ENCODE results near the gene PSMD4.

PSMD4 gene

DNA sequence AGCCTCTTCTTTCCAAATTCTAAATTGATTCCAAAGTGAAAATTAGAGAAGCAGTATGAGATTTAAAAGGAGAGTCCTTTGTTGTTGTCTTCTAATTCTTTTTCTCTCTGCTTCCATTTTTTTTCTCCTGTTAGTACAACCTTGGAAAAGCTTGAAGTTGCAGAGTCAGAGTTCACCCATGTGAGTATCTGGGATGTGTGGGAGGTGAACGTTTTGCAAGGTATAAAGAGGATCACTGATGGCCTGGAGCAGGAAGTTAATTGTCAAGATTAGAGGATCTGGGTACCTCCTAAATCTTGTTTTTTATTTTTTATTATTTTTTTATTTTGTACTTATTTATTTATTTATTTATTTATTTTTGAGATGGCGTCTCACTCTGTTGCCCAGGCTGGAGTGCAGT lies 7.7 kb upstream of the PSMD4 start:
- TF ChIP-seq, protein P1, sequence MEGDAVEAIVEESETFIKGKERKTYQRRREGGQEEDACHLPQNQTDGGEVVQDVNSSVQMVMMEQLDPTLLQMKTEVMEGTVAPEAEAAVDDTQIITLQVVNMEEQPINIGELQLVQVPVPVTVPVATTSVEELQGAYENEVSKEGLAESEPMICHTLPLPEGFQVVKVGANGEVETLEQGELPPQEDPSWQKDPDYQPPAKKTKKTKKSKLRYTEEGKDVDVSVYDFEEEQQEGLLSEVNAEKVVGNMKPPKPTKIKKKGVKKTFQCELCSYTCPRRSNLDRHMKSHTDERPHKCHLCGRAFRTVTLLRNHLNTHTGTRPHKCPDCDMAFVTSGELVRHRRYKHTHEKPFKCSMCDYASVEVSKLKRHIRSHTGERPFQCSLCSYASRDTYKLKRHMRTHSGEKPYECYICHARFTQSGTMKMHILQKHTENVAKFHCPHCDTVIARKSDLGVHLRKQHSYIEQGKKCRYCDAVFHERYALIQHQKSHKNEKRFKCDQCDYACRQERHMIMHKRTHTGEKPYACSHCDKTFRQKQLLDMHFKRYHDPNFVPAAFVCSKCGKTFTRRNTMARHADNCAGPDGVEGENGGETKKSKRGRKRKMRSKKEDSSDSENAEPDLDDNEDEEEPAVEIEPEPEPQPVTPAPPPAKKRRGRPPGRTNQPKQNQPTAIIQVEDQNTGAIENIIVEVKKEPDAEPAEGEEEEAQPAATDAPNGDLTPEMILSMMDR (IDR thresholded peaks at IDR 0.05; ENCODE audit: low read depth, low read length, missing control alignments): no peak
- H3K36me3 ChIP-seq (replicated peaks): peaks cover 77% of the 10 kb centered on the region
- H3K4me3 ChIP-seq (ENCODE audit: low read depth, low read length): no peak overlapping the region
- in situ Hi-C loops (cut with HindIII; ENCODE audit: low pct_ligation_motif_present, low sequenced_read_pairs): no loop called here
- no peak for DNase-seq
- no peaks in the 10 kb centered on the region for H3K27me3 ChIP-seq (replicated peaks)
- no peak overlapping the region for H3K27ac ChIP-seq

DNA sequence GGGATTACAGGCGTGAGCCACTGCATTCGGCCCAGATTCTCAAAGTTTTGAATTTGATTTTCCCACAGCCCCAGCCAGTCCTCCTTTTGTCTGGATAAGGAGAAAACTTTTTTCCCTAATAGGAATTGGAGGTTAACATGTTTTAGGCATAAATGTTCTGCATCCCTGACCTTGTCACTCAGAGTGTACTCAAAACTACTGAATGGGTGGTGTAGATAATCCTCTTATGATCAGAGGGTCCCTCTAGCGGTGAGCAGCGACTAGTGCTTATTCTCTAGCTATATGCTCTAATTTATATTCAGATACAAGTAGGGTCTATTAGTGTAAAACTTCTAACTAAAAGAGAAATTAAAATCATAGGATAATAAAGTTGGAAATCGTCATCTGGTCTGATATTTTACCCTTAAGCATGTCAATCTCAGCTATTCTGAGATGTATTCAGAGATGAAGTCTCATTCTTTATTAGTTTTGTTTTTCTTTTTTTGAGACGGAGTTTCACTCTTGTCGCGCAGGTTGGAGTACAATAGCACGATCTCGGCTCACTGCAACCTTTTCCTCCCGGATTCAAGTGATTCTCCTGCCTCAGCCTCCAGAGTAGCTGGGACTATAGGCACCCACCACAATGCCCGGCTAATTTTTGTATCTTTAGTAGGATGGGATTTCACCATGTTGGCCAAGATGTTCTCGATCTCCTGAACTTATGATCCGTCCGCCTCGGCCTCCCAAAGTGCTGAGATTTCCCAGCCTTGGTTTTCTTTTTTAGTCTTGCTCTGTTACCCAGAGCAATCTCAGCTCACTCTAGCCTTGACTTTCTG lies 2.7 kb upstream of the PSMD4 start:
- in situ Hi-C loops (cut with HindIII; ENCODE audit: low pct_ligation_motif_present, low sequenced_read_pairs): no loop called here
- Histone ChIP-seq H3K27me3 (replicated peaks) (no peaks in the 10 kb centered on the region), H3K4me3 (ENCODE audit: low read depth, low read length) (no peak overlapping the region), H3K36me3 (replicated peaks) (peaks cover 32% of the 10 kb centered on the region), H3K27ac (no peak overlapping the region)
- peak; percentile 83 for DNase-seq
- TF ChIP-seq, protein P1 (IDR thresholded peaks at IDR 0.05; ENCODE audit: low read depth, low read length, missing control alignments): peak; percentile 87

DNA sequence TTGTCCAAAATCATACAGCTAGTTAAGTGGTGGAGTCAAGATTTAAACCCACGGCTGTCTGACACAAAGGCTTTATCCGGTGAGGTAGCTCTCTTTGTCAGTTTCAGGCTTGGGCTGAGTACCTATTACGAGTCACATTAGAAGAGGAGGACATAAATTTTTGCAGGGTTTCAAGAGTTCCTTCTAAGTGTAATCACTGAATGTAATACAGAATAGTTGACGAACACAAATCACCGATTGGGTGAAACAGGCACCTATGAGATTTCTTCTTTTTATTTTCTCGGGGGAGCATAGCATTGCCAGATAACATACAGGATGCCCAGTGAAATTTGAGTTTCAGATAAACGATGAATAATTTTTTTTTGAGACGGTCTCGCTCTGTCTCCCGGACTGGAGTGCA lies 847 bp downstream of the PSMD4 start:
- peak overlapping the region; percentile 96 for H3K27ac ChIP-seq
- peaks cover 5% of the 10 kb centered on the region for H3K36me3 ChIP-seq (replicated peaks)
- TF ChIP-seq, protein P1 (IDR thresholded peaks at IDR 0.05; ENCODE audit: low read depth, low read length, missing control alignments): no peak
- H3K4me3 ChIP-seq (ENCODE audit: low read depth, low read length): peak overlapping the region; percentile 71
- in situ Hi-C loops (cut with HindIII; ENCODE audit: low pct_ligation_motif_present, low sequenced_read_pairs): no loop called here
- DNase-seq: peak; percentile 7
- no peaks in the 10 kb centered on the region for H3K27me3 ChIP-seq (replicated peaks)

DNA sequence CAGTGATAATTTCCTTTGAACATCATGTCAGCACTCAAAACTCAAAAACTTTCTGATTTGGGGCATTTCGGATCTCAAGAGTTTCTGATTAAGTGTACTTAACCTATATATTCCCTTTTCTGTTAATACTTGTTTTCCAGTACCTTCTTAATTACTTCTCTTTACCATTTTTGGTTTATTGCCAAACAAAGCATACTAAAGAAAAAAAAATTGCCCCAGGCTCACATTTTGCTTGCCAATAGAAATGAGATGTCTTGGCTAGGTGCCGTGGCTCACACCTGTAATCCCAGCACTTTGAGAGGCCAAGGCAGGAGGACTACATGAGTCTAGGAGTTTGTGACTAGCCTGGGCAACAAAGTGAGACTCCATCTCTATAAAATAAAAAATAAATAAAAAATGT lies 4.8 kb downstream of the PSMD4 start:
- in situ Hi-C loops (cut with HindIII; ENCODE audit: low pct_ligation_motif_present, low sequenced_read_pairs): no loop called here
- H3K27ac ChIP-seq: no peak overlapping the region
- TF ChIP-seq, protein P1 (IDR thresholded peaks at IDR 0.05; ENCODE audit: low read depth, low read length, missing control alignments): no peak
- H3K27me3 ChIP-seq (replicated peaks): no peaks in the 10 kb centered on the region
- no peak for DNase-seq
- peaks cover 16% of the 10 kb centered on the region for H3K36me3 ChIP-seq (replicated peaks)
- no peak overlapping the region for H3K4me3 ChIP-seq (ENCODE audit: low read depth, low read length)

DNA sequence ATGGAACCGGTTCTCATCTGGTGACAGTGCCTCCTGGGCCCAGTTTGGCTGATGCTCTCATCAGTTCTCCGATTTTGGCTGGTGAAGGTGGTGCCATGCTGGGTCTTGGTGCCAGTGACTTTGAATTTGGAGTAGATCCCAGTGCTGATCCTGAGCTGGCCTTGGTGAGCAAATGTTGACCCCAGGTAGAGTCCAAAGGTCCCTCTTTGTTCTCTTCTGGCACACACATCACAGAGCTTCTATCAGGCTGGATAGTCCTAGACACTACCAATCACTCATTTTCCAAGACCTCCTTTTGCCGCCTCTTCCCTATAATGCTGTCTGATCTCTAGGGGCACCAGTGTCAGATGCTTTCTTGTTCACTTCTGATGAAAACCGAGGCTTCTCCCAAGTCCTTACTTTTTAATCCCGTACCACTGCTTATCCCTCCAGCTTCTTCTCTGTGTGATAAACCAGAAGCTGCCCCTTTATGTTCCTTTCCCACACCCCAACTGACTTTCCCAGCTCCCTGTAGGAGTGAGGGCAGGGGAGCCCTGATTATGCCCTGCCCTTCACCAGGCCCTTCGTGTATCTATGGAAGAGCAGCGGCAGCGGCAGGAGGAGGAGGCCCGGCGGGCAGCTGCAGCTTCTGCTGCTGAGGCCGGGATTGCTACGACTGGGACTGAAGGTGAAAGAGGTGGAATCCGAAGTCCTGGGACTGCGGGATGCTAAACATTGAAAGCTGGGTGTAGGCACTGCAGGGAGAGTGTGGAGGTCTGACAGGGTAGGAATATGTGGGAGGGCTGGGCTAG lies 11.1 kb downstream of the PSMD4 start:
- no peak for DNase-seq
- no peak overlapping the region for H3K27ac ChIP-seq
- H3K36me3 ChIP-seq (replicated peaks): peaks cover 55% of the 10 kb centered on the region
- H3K27me3 ChIP-seq (replicated peaks): no peaks in the 10 kb centered on the region
- in situ Hi-C loops (cut with HindIII; ENCODE audit: low pct_ligation_motif_present, low sequenced_read_pairs): no loop called here
- TF ChIP-seq, protein P1 (IDR thresholded peaks at IDR 0.05; ENCODE audit: low read depth, low read length, missing control alignments): no peak
- H3K4me3 ChIP-seq (ENCODE audit: low read depth, low read length): no peak overlapping the region

Data from brain microvascular endothelial cell (primary cell).